Stimulated activated CD4-positive, alpha-beta T cell treated with anti-CD3 and anti-CD28 coated beads, Interleukin-4, amount 100 ng/mL, for 1 hour (primary cell): ENCODE results near the gene ADK.

Experiments
- DNase-seq: peaks from one replicate; pipeline ENCODE4 v3.0.0-alpha.2; 2020

Gene ADK

GRCh38 chr10:74755273-74755672 is 604.3 kb downstream of the ADK start:
- DNase-seq = no peak
